NCI-H146 treated with DMSO at 0.1 percent for 48 hours (cell line): ENCODE results near the gene SMURF2.
"Not testable (repeated sequence)": the region's sequence is repeated elsewhere in the genome, so short reads cannot be mapped to it uniquely, and the experiment has no call there.

Experiments
- DNase-seq: peaks from one replicate; lab custom pipeline; 2025; ENCODE audit not compliant: unreplicated experiment; lab: John Stamatoyannopoulos, UW

Gene SMURF2

GRCh38 chr17:64632606-64633005, 29.5 kb downstream of the SMURF2 start:
- DNase-seq, result no peak

DNA sequence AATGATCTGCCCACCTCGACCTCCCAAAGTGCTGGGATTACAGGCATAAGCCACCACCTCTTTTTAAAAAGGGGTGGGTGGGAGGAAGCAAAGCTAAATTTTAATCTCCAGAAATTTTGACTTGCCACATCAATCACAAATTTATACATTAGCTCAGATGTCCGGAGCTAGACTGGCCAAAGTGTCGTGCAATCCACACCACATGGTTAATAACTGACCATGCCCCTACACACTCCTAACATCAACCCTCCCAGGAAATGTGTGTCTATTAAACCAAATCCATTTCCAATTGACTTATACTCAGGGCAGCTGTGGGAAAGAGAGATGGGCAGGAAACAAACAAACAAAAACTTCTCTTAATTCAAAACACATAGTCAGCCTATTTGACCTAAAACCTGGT, 29.9 kb downstream of the SMURF2 start:
- DNase-seq, result no peak

- no peak for DNase-seq
Observed at GRCh38 chr17:64630309-64631223, 31.5 kb downstream of the SMURF2 start.

DNA sequence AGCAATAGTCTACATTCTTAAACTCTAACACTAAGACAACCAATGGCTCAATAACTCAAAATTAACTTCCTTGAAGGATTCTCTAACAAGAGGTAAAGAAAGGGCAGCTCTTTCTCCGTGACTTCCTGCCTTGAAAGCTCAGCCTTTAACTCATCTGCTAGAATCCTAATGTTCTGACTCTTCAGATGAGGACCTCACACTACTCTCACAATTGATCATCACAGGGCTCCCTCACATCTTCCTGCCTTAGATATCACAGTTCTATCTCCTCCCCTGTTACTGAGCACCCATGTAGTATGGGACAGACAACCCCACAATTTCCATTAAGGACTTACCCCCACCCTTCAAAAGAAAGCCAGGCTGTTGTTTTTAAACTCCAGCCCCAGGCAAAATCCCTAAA, 33.5 kb downstream of the SMURF2 start:
- DNase-seq, result no peak

DNA sequence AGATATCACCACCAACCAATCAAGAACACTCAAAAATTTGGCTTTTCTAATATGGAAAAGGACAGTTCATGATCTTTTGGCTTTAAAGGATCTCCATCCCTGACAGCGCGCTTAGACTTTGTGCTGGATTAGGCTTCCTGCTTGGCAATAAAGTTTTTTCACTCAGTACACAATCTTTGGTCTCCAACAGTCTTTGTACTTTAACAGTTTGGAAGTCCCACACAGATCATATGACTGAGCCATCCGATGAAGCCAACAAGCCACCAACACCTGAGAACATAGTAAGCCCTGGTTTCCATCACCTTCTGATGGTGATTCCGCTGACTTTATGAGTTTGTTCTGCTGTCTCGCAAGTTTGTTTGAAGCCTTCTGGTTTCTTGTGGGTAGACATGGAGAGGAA, 34.3 kb downstream of the SMURF2 start:
- no peak for DNase-seq

DNA sequence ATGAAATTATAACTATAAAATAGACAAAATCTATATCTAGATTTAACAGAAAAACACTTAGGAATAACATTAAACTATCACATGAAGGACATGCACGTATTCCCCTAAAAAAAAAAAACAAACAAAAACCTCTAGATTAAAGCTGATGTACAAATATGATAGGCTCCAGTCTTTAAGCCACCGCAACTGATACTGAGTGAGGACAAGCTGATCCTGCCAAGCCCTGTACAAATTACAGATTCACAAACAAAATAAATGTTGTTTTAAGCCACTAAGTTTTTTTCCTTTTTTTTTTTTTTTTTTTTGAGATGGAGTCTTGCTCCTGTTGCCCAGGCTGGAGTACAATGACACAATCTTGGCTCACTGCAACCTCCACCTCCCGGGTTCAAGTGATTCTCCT, 35.3 kb downstream of the SMURF2 start:
- no peak for DNase-seq

GRCh38 chr17:64625541-64625940, 36.6 kb downstream of the SMURF2 start:
- DNase-seq, result no peak

GRCh38 chr17:64622931-64623654, 39.0 kb downstream of the SMURF2 start:
- no peak for DNase-seq

GRCh38 chr17:64621772-64622171, 40.3 kb downstream of the SMURF2 start:
- no peak for DNase-seq

DNA sequence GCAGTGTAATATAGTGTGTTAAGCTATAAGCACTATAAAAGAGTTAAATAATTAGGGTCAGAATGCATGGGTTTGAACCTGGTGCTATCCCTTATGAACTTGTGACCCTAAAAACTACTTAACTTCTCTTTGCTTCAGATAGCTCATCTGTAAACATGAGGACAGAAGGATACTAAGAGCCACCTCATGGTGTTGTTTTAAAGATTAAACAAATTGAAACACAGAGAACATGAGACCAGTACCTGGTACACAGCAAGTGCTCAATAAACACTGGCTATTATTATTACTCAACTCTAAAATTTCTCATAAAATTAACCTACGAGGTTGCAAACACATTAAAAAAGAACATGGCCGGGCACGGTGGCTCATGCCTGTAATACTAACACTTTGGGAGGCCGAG, 43.3 kb downstream of the SMURF2 start:
- no peak for DNase-seq

DNA sequence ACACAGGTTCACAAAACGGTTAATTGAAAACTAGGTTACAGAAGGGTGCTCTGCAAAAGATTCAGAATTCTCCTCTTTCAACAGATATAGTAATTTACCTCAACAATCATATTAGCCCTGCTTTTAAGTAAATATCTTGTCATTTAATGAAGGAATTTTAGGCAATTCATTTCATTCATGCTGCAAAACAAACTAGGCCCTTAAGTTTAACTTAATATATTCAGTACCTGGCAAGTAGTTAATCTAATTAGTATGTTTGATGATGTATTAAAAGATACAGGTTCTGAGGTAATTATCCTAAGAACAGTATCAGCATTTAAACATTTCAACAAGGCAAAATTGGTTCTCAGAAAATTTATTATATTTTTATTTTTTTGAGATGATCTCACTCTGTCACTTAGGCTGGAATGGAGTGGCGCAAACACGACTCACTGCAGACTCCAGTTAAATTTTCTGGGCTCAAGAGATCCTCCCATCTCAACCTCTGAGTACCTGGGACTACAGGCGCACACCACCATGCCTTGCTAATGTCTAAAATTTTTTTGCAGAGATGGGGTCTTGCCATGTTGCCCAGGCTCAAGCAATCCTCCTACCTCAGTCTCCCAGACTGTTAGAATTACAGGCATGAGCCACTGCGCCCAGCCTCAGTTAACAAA, 44.9 kb downstream of the SMURF2 start:
- DNase-seq, result no peak

DNA sequence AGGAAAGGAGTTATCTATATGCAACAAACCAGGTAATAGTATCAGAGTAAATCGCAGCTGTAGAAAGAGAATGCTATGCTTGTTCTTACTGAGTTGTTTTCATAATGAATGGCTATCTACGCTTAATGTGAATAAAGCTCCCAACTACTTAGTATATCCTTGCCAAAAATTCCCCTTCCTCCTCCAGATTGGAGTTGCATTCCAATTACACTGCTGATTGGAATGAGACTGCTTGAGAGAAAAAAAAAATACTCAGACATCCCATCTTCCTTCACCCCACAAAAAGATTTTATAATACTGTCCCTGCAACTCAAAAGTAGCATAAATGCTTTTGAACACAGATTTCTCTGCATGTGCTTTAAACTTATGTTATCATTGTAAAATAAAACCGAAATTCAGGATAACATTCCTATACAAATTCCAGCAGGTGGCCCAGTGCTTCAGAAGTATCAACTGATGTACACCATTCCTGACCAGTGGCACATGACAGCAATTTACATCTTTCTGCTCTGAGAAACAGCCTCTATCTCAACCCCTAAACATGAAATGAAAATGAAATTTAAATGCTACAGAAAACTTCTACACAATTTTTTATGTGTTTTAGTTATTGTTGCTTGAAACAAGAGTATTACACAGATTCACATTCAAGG, 47.0 kb downstream of the SMURF2 start:
- no peak for DNase-seq

- no peak for DNase-seq
Observed at GRCh38 chr17:64614266-64615027, 47.7 kb downstream of the SMURF2 start.

DNA sequence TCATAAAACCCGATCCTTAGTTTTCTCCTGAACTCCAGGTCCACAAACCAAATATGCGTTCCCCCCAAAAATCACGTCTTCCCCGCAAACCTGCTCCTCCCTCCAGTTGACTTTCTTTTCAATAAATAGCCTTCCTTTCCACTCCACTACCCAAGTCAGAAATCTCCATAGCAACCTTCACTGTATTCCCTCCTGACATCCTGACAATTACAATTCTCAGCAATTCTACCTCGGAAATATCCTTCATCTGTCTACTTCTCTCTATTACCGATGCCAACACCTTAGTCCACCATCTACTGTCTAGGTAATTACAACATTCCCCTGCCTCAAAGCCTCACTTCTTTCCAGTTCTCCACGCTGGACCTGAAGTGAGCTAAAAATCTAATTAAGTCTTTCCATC, 50.7 kb downstream of the SMURF2 start:
- DNase-seq, result no peak

DNA sequence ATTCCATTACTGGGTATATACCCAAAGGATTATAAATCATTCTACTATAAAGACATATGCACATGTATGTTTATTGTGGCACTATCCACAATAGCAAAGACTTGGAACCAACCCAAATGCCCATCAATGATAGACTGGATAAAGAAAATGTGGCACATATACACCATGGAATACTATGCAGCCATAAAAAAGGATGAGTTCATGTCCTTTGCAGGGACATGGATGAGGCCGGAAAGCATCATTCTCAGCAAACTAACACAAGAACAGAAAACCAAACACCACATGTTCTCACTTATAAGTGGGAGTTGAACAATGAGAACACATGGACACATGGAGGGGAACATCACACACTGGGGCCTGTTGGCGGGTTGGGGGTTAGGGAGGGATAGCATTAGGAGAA, 51.9 kb downstream of the SMURF2 start:
- DNase-seq, result not testable (repeated sequence)

GRCh38 chr17:64608571-64608981, 53.5 kb downstream of the SMURF2 start:
- no peak for DNase-seq

GRCh38 chr17:64607862-64608565, 54.1 kb downstream of the SMURF2 start:
- DNase-seq, result no peak

DNA sequence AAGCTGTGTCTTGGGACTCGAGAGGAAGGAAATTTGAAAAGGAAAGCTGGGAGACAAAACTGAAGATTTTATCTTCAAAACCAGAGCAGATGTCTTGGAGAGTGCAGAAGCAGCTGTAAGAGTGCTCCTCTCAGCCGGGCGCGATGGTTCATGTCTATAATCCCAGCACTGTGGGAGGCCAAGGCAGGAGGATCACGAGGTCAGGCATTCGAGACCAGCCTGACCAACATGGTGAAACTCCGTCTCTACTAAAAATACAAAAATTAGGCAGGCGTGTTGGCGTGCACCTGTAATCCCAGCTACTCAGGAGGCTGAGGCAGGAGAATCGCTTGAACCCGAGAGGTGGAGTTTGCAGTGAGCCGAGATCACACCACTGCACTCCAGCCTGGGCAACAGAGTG, 57.6 kb downstream of the SMURF2 start:
- DNase-seq, result not testable (repeated sequence)

- DNase-seq, result no peak
Observed at GRCh38 chr17:64603987-64604386, 58.1 kb downstream of the SMURF2 start.

GRCh38 chr17:64599827-64600226, 62.3 kb downstream of the SMURF2 start:
- DNase-seq, result no peak
